H1 (cell line): ENCODE data around the gene PDCD10. TPM values are rescaled to one million over a fixed set of nuclear protein-coding genes. Genes with fewer than 3 reads are reported as not detected.

Source experiments
- CTCF ChIA-PET: fragments of 300-600 bp; sonication (Branson Sonifier 250); formaldehyde crosslinking; loops from one replicate; lab custom pipeline; 2021; ENCODE audit not compliant: partially characterized antibody; lab: Charles Lee
- POLR2A ChIA-PET: fragments of 300-600 bp; sonication (Branson Sonifier 250); formaldehyde crosslinking; loops from one replicate; lab custom pipeline; 2021; ENCODE audit warnings: inconsistent platforms; ENCODE audit not compliant: partially characterized antibody; lab: Charles Lee
- DNase-seq, 2 experiments: peaks; one replicate each; pipeline versions ENCODE4 v3.0.0 to v3.0.0-alpha.2; 2010 to 2022; ENCODE audit warnings: low spot score in 2 of 2, low read depth in 1 of 2, mixed read lengths in 1 of 2
- FAIRE-seq: peaks from 2 replicates; lab custom pipeline; 2011; peaks lifted over from hg19 to GRCh38; lab: Jason Lieb, UNC
- H2AFZ ChIP-seq: 2 replicates; pipeline ENCODE4 v1.8.1; 2012; ENCODE audit warnings: low read length, inconsistent platforms
- H2AK5ac ChIP-seq: 2 replicates; pipeline ENCODE4 v1.6.1; 2013; ENCODE audit warnings: low read depth, low read length
- H2BK120ac ChIP-seq: replicated peaks from 2 replicates; pipeline ENCODE3; 2013; ENCODE audit warnings: low read depth, low read length, inconsistent platforms
- H2BK12ac ChIP-seq: 2 replicates; pipeline ENCODE4 v1.6.1; 2013; ENCODE audit warnings: low read depth, low read length
- H2BK15ac ChIP-seq: 2 replicates; pipeline ENCODE4 v1.6.1; 2013; ENCODE audit warnings: low read length
- H2BK20ac ChIP-seq: 2 replicates; pipeline ENCODE4 v1.6.1; 2013; ENCODE audit warnings: low read length
- H2BK5ac ChIP-seq: 2 replicates; pipeline ENCODE4 v1.6.1; 2013; ENCODE audit warnings: low read depth, low read length
- H3K14ac ChIP-seq: 2 replicates; pipeline ENCODE4 v1.6.1; 2013; ENCODE audit warnings: inconsistent platforms; ENCODE audit not compliant: insufficient read length
- H3K18ac ChIP-seq: 2 replicates; pipeline ENCODE4 v1.6.1; 2013; ENCODE audit warnings: low read length; ENCODE audit errors: extremely low read depth
- H3K23ac ChIP-seq: 2 replicates; pipeline ENCODE4 v1.6.1; 2013; ENCODE audit warnings: inconsistent platforms; ENCODE audit not compliant: insufficient read length
- H3K23me2 ChIP-seq: 2 replicates; pipeline ENCODE4 v1.6.1; 2013; ENCODE audit warnings: low read depth, low read length
- H3K27ac ChIP-seq: 2 replicates; pipeline ENCODE4 v1.6.1; 2011; ENCODE audit warnings: low read depth, low read length, inconsistent platforms
- H3K27me3 ChIP-seq, 4 experiments: replicated peaks in 1 of 4; 1 replicate in 1 of 4; 2 replicates in 3 of 4; pipeline versions ENCODE4 v1.6.1 to v1.8.1; 2011 to 2013; ENCODE audit warnings: low read length in 3 of 4, mild to moderate bottlenecking in 3 of 4, inconsistent platforms in 2 of 4, mixed read lengths in 2 of 4, moderate library complexity in 1 of 4; ENCODE audit not compliant: control insufficient read depth in 3 of 4, insufficient read depth in 3 of 4; ENCODE audit errors: extremely low read depth in 1 of 4
- H3K36me3 ChIP-seq, 4 experiments: 2 replicates each; pipeline versions ENCODE4 v1.6.1 to v1.8.1; 2011 to 2013; ENCODE audit warnings: mild to moderate bottlenecking in 4 of 4, low read length in 3 of 4, moderate library complexity in 2 of 4, control low read depth in 1 of 4, inconsistent platforms in 1 of 4; ENCODE audit not compliant: insufficient read depth in 4 of 4, control insufficient read depth in 2 of 4
- H3K4ac ChIP-seq: replicated peaks from 2 replicates; pipeline ENCODE3; 2013; ENCODE audit warnings: low read length, low read depth, mixed read lengths, inconsistent platforms; ENCODE audit not compliant: insufficient read length
- H3K4me1 ChIP-seq, 4 experiments: replicated peaks in 1 of 4; 1 replicate in 1 of 4; 2 replicates in 3 of 4; pipeline versions ENCODE4 v1.6.1 to v1.8.1; 2011 to 2013; ENCODE audit warnings: low read length in 3 of 4, inconsistent platforms in 2 of 4, mixed read lengths in 1 of 4; ENCODE audit not compliant: insufficient read depth in 4 of 4, control insufficient read depth in 3 of 4
- H3K4me2 ChIP-seq, 2 experiments: 2 replicates each; pipeline versions ENCODE4 v1.6.1 to v1.8.1; 2011 to 2013; ENCODE audit warnings: low read depth in 2 of 2, low read length in 2 of 2, control low read depth in 1 of 2, inconsistent platforms in 1 of 2, mild to moderate bottlenecking in 1 of 2; ENCODE audit not compliant: insufficient read depth in 1 of 2
- H3K4me3 ChIP-seq, 4 experiments: fragments of 200-600, 300-600 bp in 1 of 4; sonication (generic), shearing (Covaris generic), sonication (Bioruptor Twin) in 1 of 4; 2 replicates each; pipeline versions ENCODE4 v1.5.1 to v1.8.1; 2011 to 2016; ENCODE audit warnings: low read length in 4 of 4, low read depth in 3 of 4, control low read depth in 2 of 4, inconsistent platforms in 2 of 4, mild to moderate bottlenecking in 2 of 4, mixed read lengths in 1 of 4, moderate library complexity in 1 of 4; ENCODE audit not compliant: insufficient read depth in 2 of 4; ENCODE audit errors: extremely low read depth in 1 of 4
- H3K56ac ChIP-seq: replicated peaks from 2 replicates; pipeline ENCODE3; 2013; ENCODE audit warnings: low read depth, mild to moderate bottlenecking, mixed read lengths, low read length, inconsistent platforms; ENCODE audit not compliant: insufficient read length
- H3K79me1 ChIP-seq: 2 replicates; pipeline ENCODE4 v1.6.1; 2013; ENCODE audit warnings: low read depth, low read length, control low read depth
- H3K79me2 ChIP-seq, 2 experiments: 2 replicates each; pipeline versions ENCODE4 v1.6.1 to v1.8.1; 2012 to 2013; ENCODE audit warnings: low read length in 2 of 2, mild to moderate bottlenecking in 2 of 2, inconsistent platforms in 1 of 2; ENCODE audit not compliant: insufficient read depth in 2 of 2, control insufficient read depth in 1 of 2
- H3K9ac ChIP-seq, 4 experiments: replicated peaks in 1 of 4; 1 replicate in 1 of 4; 2 replicates in 3 of 4; pipeline versions ENCODE4 v1.6.1 to v1.8.1; 2011 to 2013; ENCODE audit warnings: low read depth in 3 of 4, low read length in 3 of 4, control low read depth in 2 of 4, mild to moderate bottlenecking in 2 of 4, moderate library complexity in 2 of 4, inconsistent platforms in 1 of 4; ENCODE audit errors: extremely low read depth in 1 of 4
- H3K9me3 ChIP-seq, 2 experiments: 2 replicates each; pipeline versions ENCODE4 v1.6.1 to v1.8.1; 2012 to 2013; ENCODE audit warnings: mild to moderate bottlenecking in 2 of 2, moderate library complexity in 2 of 2, control low read depth in 1 of 2, inconsistent platforms in 1 of 2, low read depth in 1 of 2, low read length in 1 of 2, mixed read lengths in 1 of 2; ENCODE audit not compliant: insufficient read depth in 2 of 2
- H4K20me1 ChIP-seq, 2 experiments: replicated peaks in 1 of 2; 2 replicates each; pipeline versions ENCODE3 to v1.8.1; 2011 to 2013; ENCODE audit warnings: inconsistent platforms in 2 of 2, low read length in 2 of 2, mild to moderate bottlenecking in 1 of 2; ENCODE audit not compliant: insufficient read depth in 2 of 2, control insufficient read depth in 1 of 2
- H4K5ac ChIP-seq: 2 replicates; pipeline ENCODE4 v1.6.1; 2013; ENCODE audit warnings: low read length, low read depth, mixed read lengths, inconsistent platforms; ENCODE audit not compliant: insufficient read length
- H4K8ac ChIP-seq: 2 replicates; pipeline ENCODE4 v1.8.0; 2013; ENCODE audit warnings: mild to moderate bottlenecking, moderate library complexity, low read length, inconsistent platforms; ENCODE audit not compliant: insufficient read depth; ENCODE audit errors: extremely low read depth
- H4K91ac ChIP-seq: replicated peaks from 2 replicates; pipeline ENCODE3; 2013; ENCODE audit warnings: low read length, mixed read lengths, inconsistent platforms; ENCODE audit not compliant: insufficient read length
- KDM1A ChIP-seq: fragments of 200-600, 300-600 bp; sonication (generic); IDR thresholded peaks from 2 replicates; pipeline ENCODE4 v1.7.1; 2016; ENCODE audit warnings: mild to moderate bottlenecking, low read length, borderline replicate concordance
- KDM5A ChIP-seq: fragments of 200-600 bp; IDR thresholded peaks from 2 replicates; pipeline ENCODE4 v1.7.1; 2012; ENCODE audit warnings: mild to moderate bottlenecking, low read length, inconsistent platforms, mixed read lengths
- RAD21 ChIP-seq, 2 experiments: IDR thresholded peaks in 1 of 2; conservative IDR thresholded peaks in 1 of 2; 2 replicates each; pipeline ENCODE4 v1.6.1; 2011; ENCODE audit warnings: low read depth in 2 of 2, low read length in 2 of 2, improper control_type of control experiment in 1 of 2, inconsistent platforms in 1 of 2, mild to moderate bottlenecking in 1 of 2, moderate library complexity in 1 of 2
- SIN3A ChIP-seq, 2 experiments: IDR thresholded peaks in 1 of 2; conservative IDR thresholded peaks in 1 of 2; 2 replicates each; pipeline ENCODE4 v1.6.1; 2011 to 2012; ENCODE audit warnings: low read length in 2 of 2, improper control_type of control experiment in 1 of 2, low read depth in 1 of 2, mild to moderate bottlenecking in 1 of 2
- TAF7 ChIP-seq: optimal IDR thresholded peaks from 2 replicates; pipeline ENCODE3; 2011; ENCODE audit warnings: low read depth, mild to moderate bottlenecking, inconsistent platforms, low read length, moderate library complexity, borderline replicate concordance
- TBP ChIP-seq: IDR thresholded peaks from 2 replicates; pipeline ENCODE4 v1.6.1; 2011; ENCODE audit warnings: low read depth, low read length, improper control_type of control experiment
- YY1 ChIP-seq: IDR thresholded peaks from 2 replicates; pipeline ENCODE4 v1.6.1; 2011; ENCODE audit warnings: low read depth, mild to moderate bottlenecking, low read length
- WGBS, 2 experiments: shearing (Covaris generic) in 1 of 2; methylation state at CpG; one replicate each; pipeline versions ENCODE4 v1.1.6 to v1.1.7; 2013 to 2015; ENCODE audit warnings: low lambda C conversion rate in 2 of 2, mixed read lengths in 2 of 2, inconsistent platforms in 1 of 2, low coverage in 1 of 2, missing lambda C conversion rate in 1 of 2; ENCODE audit not compliant: insufficient replicate concordance in 2 of 2, insufficient coverage in 1 of 2, insufficient read length in 1 of 2; ENCODE audit errors: extremely low coverage in 1 of 2, missing lambda C conversion rate in 1 of 2; 5-methylcytosine and 5-hydroxymethylcytosine counted together
- polyA plus RNA-seq, 7 experiments: library from polyadenylated mRNA; depleted of rRNA in 3 of 7; stranded (reverse) in 5 of 7; unstranded in 2 of 7; fragments of >200 nt in 5 of 7; fragments of 200-250 nt in 2 of 7; gene quantifications; 1 replicate in 5 of 7; 2 replicates in 1 of 7; 4 replicates in 1 of 7; pipeline versions ENCODE4 v1.2.1 to v1.2.3, GENCODE V29; 2011 to 2013; ENCODE audit warnings: missing spikeins in 2 of 7, mixed read lengths in 2 of 7
- total RNA-seq: library from RNA; stranded (reverse); fragmentation: NEBNext Ultra II Directional; extraction: Animal tissue kit (Norgen Biotek cat#: 25700); gene quantifications from 2 replicates; pipeline ENCODE4 v1.2.1, GENCODE V29; 2021

PDCD10 gene
- total and polyA plus RNA-seq, 2 of the 8 experiments (the other 6 are each of a cell fraction or from before 2014, with no cell fraction given), result 52.0 to 76.6 TPM

DNA sequence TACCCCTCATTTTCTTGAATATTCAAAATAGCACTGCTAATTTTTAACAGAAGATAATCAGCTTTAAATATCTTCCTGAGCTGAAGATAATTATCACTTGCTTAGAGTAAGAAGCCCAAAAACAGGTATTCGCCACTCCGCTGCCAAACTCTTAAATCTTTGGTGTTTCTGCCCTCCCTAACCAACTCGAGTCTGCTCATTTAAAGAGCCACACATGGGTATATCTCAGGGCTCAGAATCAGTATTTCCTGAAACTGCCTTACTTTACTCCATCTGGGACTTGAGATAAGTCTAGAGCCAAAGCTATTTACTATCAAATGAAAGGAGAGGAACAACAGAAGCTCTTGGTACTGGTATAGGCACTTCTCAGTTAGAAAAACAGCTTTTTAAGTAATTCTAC is 10.8 kb downstream of the PDCD10 start:
- H3K9ac ChIP-seq, result no peak overlapping the region
- no peak overlapping the region for H4K91ac ChIP-seq
- H2AK5ac ChIP-seq, result no peak overlapping the region
- no peak overlapping the region for H3K4ac ChIP-seq
- H3K9me3 ChIP-seq, result peaks cover 7 to 8% of the 10 kb centered on the region in 2 experiments; a peak in 1 of 4 replicates
- no peaks in the 10 kb centered on the region for H3K27me3 ChIP-seq
- no peaks in the 10 kb centered on the region for H3K23me2 ChIP-seq
- no peak overlapping the region for H3K56ac ChIP-seq
- 81% methylated on average over 3 of the region's 3 CpGs; no CpG with 5 or more reads in 1 of the 2 experiments for WGBS, 2 experiments
- no peak overlapping the region for H3K27ac ChIP-seq
- no peak overlapping the region for H2BK20ac ChIP-seq
- no peak overlapping the region for H2BK120ac ChIP-seq
- no peak overlapping the region for H3K14ac ChIP-seq
- H3K36me3 ChIP-seq, result peaks cover 0 to 28% (median 1%) of the 10 kb centered on the region in 4 experiments; a peak in 4 of 8 replicates
- peaks cover 0 to 13% (median 6%) of the 10 kb centered on the region in 4 experiments; a peak in 4 of 7 replicates for H3K4me1 ChIP-seq
- H2BK15ac ChIP-seq, result no peak overlapping the region
- ChIA-PET CTCF (interaction anchor here (0.6 to 2.3 kb wide), 6 partner anchors 11 to 613 kb away, joined by 3 to 6 read pairs (median 4); partner anchors contain the start of genes PDCD10, SERPINI1 and ZBBX), POLR2A (interaction anchor here (0.8 to 1.2 kb wide), 3 partner anchors 9 to 20 kb away, joined by 3 read pairs; partner anchors contain the start of gene SERPINI1)
- H3K18ac ChIP-seq, result no peak overlapping the region
- H3K79me2 ChIP-seq, result peaks cover 12 to 94% of the 10 kb centered on the region in 2 experiments; a peak in 3 of 4 replicates
- no peak overlapping the region for H4K8ac ChIP-seq
- no peaks in the 10 kb centered on the region for H3K79me1 ChIP-seq
- FAIRE-seq (no peak), DNase-seq (no peak)
- no peak overlapping the region for H3K4me2 ChIP-seq
- H3K4me3 ChIP-seq, result no peak overlapping the region
- H2AFZ ChIP-seq, result no peak overlapping the region
- no peak overlapping the region for H2BK5ac ChIP-seq
- H3K23ac ChIP-seq, result no peak overlapping the region
- no peak overlapping the region for H2BK12ac ChIP-seq
- H4K5ac ChIP-seq, result no peak overlapping the region
- peaks cover 7 to 20% of the 10 kb centered on the region in 2 experiments for H4K20me1 ChIP-seq
- no peak for TF ChIP-seq RAD21 (IDR thresholded peaks at IDR 0.05 in 1 of 2, conservative IDR thresholded peaks at IDR 0.05 in 1 of 2; ENCODE audit: low read depth in 2 of 2, low read length in 2 of 2)
- TF ChIP-seq TBP, result no peak
- no peak for TF ChIP-seq TAF7
- TF ChIP-seq KDM5A, result no peak
- no peak for TF ChIP-seq KDM1A
- no peak for TF ChIP-seq YY1
- TF ChIP-seq SIN3A (conservative IDR thresholded peaks at IDR 0.05 in 1 of 2, IDR thresholded peaks at IDR 0.05 in 1 of 2; ENCODE audit: low read depth in 1 of 2, low read length in 2 of 2), result no peak
